HepG2 (cell line): Measurements from ENCODE around the gene COLGALT1. TPM values are rescaled to one million over a fixed set of nuclear protein-coding genes. Genes with fewer than 3 reads are reported as not detected.

Source experiments
- ATAC-seq: fragments of 200-7000 bp; cut with Tn5 transposase; 3 replicates; pipeline ENCODE4 v1.9.1; 2020; ENCODE audit warnings: mild to moderate bottlenecking, moderate library complexity
- BruUV-seq: library from RNA; stranded (reverse); fragments of 400-500 nt; replicated peaks from 2 replicates; lab custom pipeline; 2021; lab: Mats Ljungman, UMichigan
- CTCF ChIA-PET: fragments of 300-600 bp; formaldehyde crosslinking; extraction: SDS; loops from one replicate; lab custom pipeline; 2021; ENCODE audit warnings: low total read pairs, inconsistent platforms, low intra/inter-chr PET ratio; lab: Yijun Ruan, JAX
- POLR2A ChIA-PET: fragments of 350-600 bp; sonication (Branson Sonifier 250); formaldehyde crosslinking; loops from one replicate; lab custom pipeline; 2020; ENCODE audit warnings: antibody characterized with exemption, inconsistent platforms; lab: Yijun Ruan, JAX
- DNase-seq: peaks from one replicate; pipeline ENCODE4 v3.0.0-alpha.2; 2015; ENCODE audit warnings: low spot score
- FAIRE-seq: peaks from 3 replicates; lab custom pipeline; 2011; peaks lifted over from hg19 to GRCh38; lab: Jason Lieb, UNC
- H2AFZ ChIP-seq: one replicate; pipeline ENCODE4 v1.6.1; 2011; ENCODE audit warnings: low read length, inconsistent platforms
- H3K27ac ChIP-seq: fragments of 300-600 bp; 3 replicates; pipeline ENCODE4 v1.8.0; 2011; ENCODE audit warnings: mixed run types, mild to moderate bottlenecking, mixed read lengths, low read length, inconsistent platforms; ENCODE audit not compliant: insufficient read depth; ENCODE audit errors: extremely low read length
- H3K27me3 ChIP-seq, 2 experiments: fragments of 200-600 bp in 1 of 2; 2 replicates in 1 of 2; 3 replicates in 1 of 2; pipeline versions ENCODE4 v1.6.0 to v1.8.0; 2011; ENCODE audit warnings: low read length in 2 of 2, mild to moderate bottlenecking in 2 of 2, moderate library complexity in 2 of 2, inconsistent platforms in 1 of 2; ENCODE audit not compliant: insufficient read depth in 2 of 2, control insufficient read depth in 1 of 2
- H3K36me3 ChIP-seq, 2 experiments: fragments of 200-600 bp in 1 of 2; replicated peaks in 1 of 2; 2 replicates in 1 of 2; 3 replicates in 1 of 2; pipeline versions ENCODE4 v1.5.1 to v1.8.0; 2011; ENCODE audit warnings: low read length in 2 of 2, inconsistent platforms in 1 of 2; ENCODE audit not compliant: insufficient read depth in 2 of 2, control insufficient read depth in 1 of 2
- H3K4me1 ChIP-seq: 2 replicates; pipeline ENCODE4 v1.5.1; 2012; ENCODE audit warnings: low read length, inconsistent platforms; ENCODE audit not compliant: insufficient read depth
- H3K4me2 ChIP-seq: 2 replicates; pipeline ENCODE4 v1.6.0; 2011; ENCODE audit warnings: low read depth, low read length, inconsistent platforms
- H3K4me3 ChIP-seq, 3 experiments: fragments of 200-600 bp in 1 of 3; sonication (generic), shearing (Covaris generic) in 1 of 3; replicated peaks in 1 of 3; 2 replicates each; pipeline ENCODE4 v1.5.1; 2011 to 2016; ENCODE audit warnings: low read length in 3 of 3, inconsistent platforms in 2 of 3, low read depth in 2 of 3, mild to moderate bottlenecking in 2 of 3, control low read depth in 1 of 3, mixed read lengths in 1 of 3; ENCODE audit not compliant: insufficient read depth in 1 of 3
- H3K79me2 ChIP-seq: one replicate; pipeline ENCODE4 v1.6.1; 2011; ENCODE audit warnings: low read length, inconsistent platforms; ENCODE audit not compliant: insufficient read depth
- H3K9ac ChIP-seq: 2 replicates; pipeline ENCODE4 v1.6.0; 2011; ENCODE audit warnings: mild to moderate bottlenecking, low read depth, low read length, inconsistent platforms; ENCODE audit not compliant: insufficient read depth
- H3K9me3 ChIP-seq: 2 replicates; pipeline ENCODE4 v1.5.1; 2012; ENCODE audit warnings: mild to moderate bottlenecking, low read length
- H4K20me1 ChIP-seq: 2 replicates; pipeline ENCODE4 v1.6.0; 2011; ENCODE audit warnings: inconsistent platforms, mild to moderate bottlenecking, low read length, moderate library complexity; ENCODE audit not compliant: insufficient read depth
- E2F5 ChIP-seq: sonication (generic); formaldehyde crosslinking; conservative IDR thresholded peaks from 2 replicates; pipeline ENCODE4 v1.4.0; 2020; ENCODE audit warnings: missing genetic modification reagents
- FOXA3 ChIP-seq: IDR thresholded peaks from 2 replicates; pipeline ENCODE4 v1.6.1; 2016; ENCODE audit warnings: missing genetic modification reagents, missing compliant biosample characterization
- PRDM10 ChIP-seq: sonication (generic); formaldehyde crosslinking; IDR thresholded peaks from 2 replicates; pipeline ENCODE4 v1.4.0; 2020; ENCODE audit warnings: low read depth, missing genetic modification reagents
- YEATS2 ChIP-seq: sonication (generic); formaldehyde crosslinking; IDR thresholded peaks from 2 replicates; pipeline ENCODE4 v1.4.0; 2020; ENCODE audit warnings: missing genetic modification reagents, borderline replicate concordance
- ZFP41 ChIP-seq: sonication (generic); formaldehyde crosslinking; IDR thresholded peaks from 2 replicates; pipeline ENCODE4 v1.4.0; 2020; ENCODE audit warnings: mild to moderate bottlenecking, missing genetic modification reagents, borderline replicate concordance
- ZNF441 ChIP-seq: sonication (generic); formaldehyde crosslinking; IDR thresholded peaks from 2 replicates; pipeline ENCODE4 v1.7.0; 2021; ENCODE audit warnings: missing genetic modification reagents, borderline replicate concordance
- ZNF724P ChIP-seq: sonication (generic); formaldehyde crosslinking; IDR thresholded peaks from 2 replicates; pipeline ENCODE4 v1.8.0; 2022; ENCODE audit warnings: missing genetic modification reagents, borderline replicate concordance
- ZSCAN30 ChIP-seq: sonication (generic); formaldehyde crosslinking; IDR thresholded peaks from 2 replicates; pipeline ENCODE4 v1.5.0; 2020; ENCODE audit warnings: mild to moderate bottlenecking, missing genetic modification reagents
- WGBS: methylation state at CpG from one replicate; pipeline ENCODE4 v1.1.6; 2017; ENCODE audit warnings: low lambda C conversion rate; 5-methylcytosine and 5-hydroxymethylcytosine counted together
- in situ Hi-C: cut with HindIII; loops from 2 replicates; pipeline ENCODE4 v1.10.0; 2017; ENCODE audit warnings: low pct_unique_long_range_greater_than_20kb; ENCODE audit not compliant: extremely low pct_ligation_motif_present
- intact Hi-C: fragments of 100-400 bp; cut with micrococcal nuclease; formaldehyde crosslinking; loops from one replicate; pipeline ENCODE4 v1.10.0; 2022; ENCODE audit not compliant: unreplicated experiment
- polyA plus RNA-seq, 8 experiments: library from polyadenylated mRNA; depleted of rRNA in 3 of 8; stranded (reverse) in 7 of 8; unstranded in 1 of 8; fragments of >200 nt; fragmentation: Illumina TruSeq in 4 of 8; extraction: Trizol in 4 of 8; gene quantifications; 2 replicates each; pipeline versions ENCODE4 v1.2.1 to v1.2.3, GENCODE V29; 2011 to 2016; ENCODE audit warnings: low read depth in 4 of 8, missing spikeins in 1 of 8, mixed read lengths in 1 of 8; ENCODE audit not compliant: insufficient read depth in 1 of 8
- total RNA-seq, 5 experiments: library from RNA; depleted of rRNA; stranded (reverse); fragments of >200 nt; fragmentation: Illumina TruSeq; extraction: Trizol; gene quantifications; 2 replicates each; pipeline ENCODE4 v1.2.3, GENCODE V29; 2016; ENCODE audit warnings: low read depth in 1 of 5
- TF ChIP-seq, protein P1 (sequence below): sonication (generic); formaldehyde crosslinking; IDR thresholded peaks from 2 replicates; pipeline ENCODE4 v1.8.0; 2022; ENCODE audit warnings: missing genetic modification reagents, mild to moderate bottlenecking, inconsistent platforms, borderline replicate concordance
- TF ChIP-seq, protein P2 (sequence below): sonication (generic); formaldehyde crosslinking; IDR thresholded peaks from 2 replicates; pipeline ENCODE4 v1.5.0; 2020; ENCODE audit warnings: mild to moderate bottlenecking, missing genetic modification reagents
- TF ChIP-seq, protein P3 (sequence below): sonication (generic); formaldehyde crosslinking; IDR thresholded peaks from 2 replicates; pipeline ENCODE4 v1.4.0; 2020; ENCODE audit warnings: missing genetic modification reagents, mild to moderate bottlenecking, borderline replicate concordance

COLGALT1 gene
- total and polyA plus RNA-seq, 2 of the 13 experiments (the other 11 are each of a cell fraction or from before 2014, with no cell fraction given): 58.0 to 211 TPM

GRCh38 chr19:17542793-17543582, 12.5 kb upstream of the COLGALT1 start (continued):
- no peak for TF ChIP-seq PRDM10 (CRISPR knock-in tag)
- TF ChIP-seq E2F5 (CRISPR knock-in tag): no peak
- no peak for TF ChIP-seq ZNF724P
- TF ChIP-seq, protein P1, sequence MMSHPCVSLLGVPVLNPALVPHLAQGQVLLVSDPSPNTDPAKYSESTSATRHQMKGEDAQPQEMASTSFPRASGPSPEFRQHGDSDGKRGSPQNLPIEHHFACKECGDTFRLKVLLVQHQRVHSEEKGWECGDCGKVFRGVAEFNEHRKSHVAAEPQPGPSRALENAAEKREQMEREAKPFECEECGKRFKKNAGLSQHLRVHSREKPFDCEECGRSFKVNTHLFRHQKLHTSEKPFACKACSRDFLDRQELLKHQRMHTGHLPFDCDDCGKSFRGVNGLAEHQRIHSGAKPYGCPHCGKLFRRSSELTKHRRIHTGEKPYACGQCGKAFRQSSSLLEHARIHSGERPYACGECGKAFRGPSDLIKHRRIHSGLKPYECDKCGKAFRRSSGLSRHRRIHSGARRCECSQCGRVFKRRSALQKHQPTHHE (CRISPR knock-in tag): no peak

DNA sequence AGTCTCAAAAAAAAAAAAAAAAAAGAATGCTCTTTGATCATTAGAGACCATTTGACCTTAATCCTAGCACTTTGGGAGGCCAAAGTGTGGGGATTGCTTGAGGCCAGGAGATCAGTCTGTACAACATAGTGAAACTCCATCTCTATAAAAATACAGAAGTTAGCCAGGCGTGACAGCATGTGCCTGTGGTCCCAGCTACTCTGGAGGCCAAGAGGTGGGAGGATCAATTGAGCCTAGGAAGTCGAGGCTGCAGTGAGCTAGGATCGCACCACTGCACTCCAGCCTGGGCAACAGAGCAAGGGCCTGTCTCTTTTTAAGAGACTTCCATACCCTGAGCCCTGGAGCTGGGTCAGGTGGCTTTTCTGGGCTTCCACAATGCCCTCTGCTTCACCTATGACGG, 11.5 kb upstream of the COLGALT1 start:
- intact Hi-C loops: no loop called here
- H3K27me3 ChIP-seq: 0 out of 5 replicates have a peak, but pooled peaks cover 0 to 5% of the 10 kb centered on the region in 2 experiments

More for the DNA sequence above, 11.5 kb upstream of the COLGALT1 start:
- Histone ChIP-seq H3K4me3 (no peak overlapping the region; a peak in 1 of 6 replicates), H3K4me1 (peaks cover 37% of the 10 kb centered on the region), H4K20me1 (no peaks in the 10 kb centered on the region), H2AFZ (peak overlapping the region; percentile 0), H3K79me2 (no peaks in the 10 kb centered on the region), H3K9ac (no peak overlapping the region), H3K27ac (no peak overlapping the region), H3K4me2 (peak overlapping the region; percentile 19; the same call in 1 of the 2 replicates), H3K9me3 (no peaks in the 10 kb centered on the region), H3K36me3 (no peaks in the 10 kb centered on the region)
- CTCF ChIA-PET: no interaction called here
- 6% methylated on average over 2 of the region's 4 CpGs for WGBS
- peak; percentile 84; the same call in 1 of the 2 replicates for TF ChIP-seq ZNF441
- TF ChIP-seq, protein P2, sequence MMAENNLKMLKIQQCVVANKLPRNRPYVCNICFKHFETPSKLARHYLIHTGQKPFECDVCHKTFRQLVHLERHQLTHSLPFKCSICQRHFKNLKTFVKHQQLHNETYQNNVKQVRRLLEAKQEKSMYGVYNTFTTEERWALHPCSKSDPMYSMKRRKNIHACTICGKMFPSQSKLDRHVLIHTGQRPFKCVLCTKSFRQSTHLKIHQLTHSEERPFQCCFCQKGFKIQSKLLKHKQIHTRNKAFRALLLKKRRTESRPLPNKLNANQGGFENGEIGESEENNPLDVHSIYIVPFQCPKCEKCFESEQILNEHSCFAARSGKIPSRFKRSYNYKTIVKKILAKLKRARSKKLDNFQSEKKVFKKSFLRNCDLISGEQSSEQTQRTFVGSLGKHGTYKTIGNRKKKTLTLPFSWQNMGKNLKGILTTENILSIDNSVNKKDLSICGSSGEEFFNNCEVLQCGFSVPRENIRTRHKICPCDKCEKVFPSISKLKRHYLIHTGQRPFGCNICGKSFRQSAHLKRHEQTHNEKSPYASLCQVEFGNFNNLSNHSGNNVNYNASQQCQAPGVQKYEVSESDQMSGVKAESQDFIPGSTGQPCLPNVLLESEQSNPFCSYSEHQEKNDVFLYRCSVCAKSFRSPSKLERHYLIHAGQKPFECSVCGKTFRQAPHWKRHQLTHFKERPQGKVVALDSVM: peak; percentile 62; the same call in 1 of the 2 replicates
- no peak for TF ChIP-seq ZFP41 (CRISPR knock-in tag)
- no peak for TF ChIP-seq FOXA3
- TF ChIP-seq YEATS2 (CRISPR knock-in tag): no peak
- TF ChIP-seq ZSCAN30 (CRISPR knock-in tag): no peak
- TF ChIP-seq, protein P3, sequence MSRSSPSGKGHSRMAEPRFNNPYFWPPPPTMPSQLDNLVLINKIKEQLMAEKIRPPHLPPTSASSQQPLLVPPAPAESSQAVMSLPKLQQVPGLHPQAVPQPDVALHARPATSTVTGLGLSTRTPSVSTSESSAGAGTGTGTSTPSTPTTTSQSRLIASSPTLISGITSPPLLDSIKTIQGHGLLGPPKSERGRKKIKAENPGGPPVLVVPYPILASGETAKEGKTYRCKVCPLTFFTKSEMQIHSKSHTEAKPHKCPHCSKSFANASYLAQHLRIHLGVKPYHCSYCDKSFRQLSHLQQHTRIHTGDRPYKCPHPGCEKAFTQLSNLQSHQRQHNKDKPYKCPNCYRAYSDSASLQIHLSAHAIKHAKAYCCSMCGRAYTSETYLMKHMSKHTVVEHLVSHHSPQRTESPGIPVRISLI (CRISPR knock-in tag): 0 out of 2 replicates have a peak, but pooled peaks have one; percentile 24
- in situ Hi-C loops: no loop called here
- DNase-seq: no peak
- ATAC-seq: no peak
- POLR2A ChIA-PET: no interaction called here
- no peak for FAIRE-seq
- BruUV-seq: no TSS peak
